Left ventricle myocardium inferior (tissue), 1 donor: ENCODE data around the gene SVOPL. TPM values are rescaled to one million over a fixed set of nuclear protein-coding genes. Genes with fewer than 3 reads are reported as not detected.

Experiments used
- DNase-seq: peaks from one replicate; pipeline ENCODE4 v3.0.0-alpha.2; 2020
- H3K27ac ChIP-seq: fragments of 200-600 bp; replicated peaks from 2 replicates; pipeline ENCODE4 v1.8.0; 2021
- H3K27me3 ChIP-seq: fragments of 200-600 bp; 2 replicates; pipeline ENCODE4 v1.8.0; 2021; ENCODE audit warnings: low read depth
- H3K36me3 ChIP-seq: fragments of 200-600 bp; 2 replicates; pipeline ENCODE4 v1.8.0; 2021
- H3K4me1 ChIP-seq: fragments of 200-600 bp; 2 replicates; pipeline ENCODE4 v1.8.0; 2021
- H3K4me3 ChIP-seq: fragments of 200-600 bp; 2 replicates; pipeline ENCODE4 v1.8.0; 2021; ENCODE audit warnings: mild to moderate bottlenecking, moderate library complexity
- H3K9me3 ChIP-seq: fragments of 200-600 bp; replicated peaks from 2 replicates; pipeline ENCODE4 v1.8.0; 2021
- intact Hi-C: fragments of 100-400 bp; cut with micrococcal nuclease; formaldehyde crosslinking; loops from one replicate; pipeline ENCODE4 v1.11.0; 2022
- total RNA-seq: library from RNA; stranded (reverse); fragmentation: NEBNext Ultra II Directional; extraction: Animal tissue kit (Norgen Biotek cat#: 25700); gene quantifications from one replicate; pipeline ENCODE4 v1.2.1, GENCODE V29; 2021
- TF ChIP-seq, protein P1 (sequence below): fragments of 200-600 bp; IDR thresholded peaks from 2 replicates; pipeline ENCODE4 v1.8.0; 2021; ENCODE audit warnings: antibody characterized with exemption, mild to moderate bottlenecking, borderline replicate concordance
- donor health status: DM: no; HTN: yes; CAD: no; lungs with severe emphysema.

Gene SVOPL
- total RNA-seq, 1 donor from 2014 or later: not detected

DNA sequence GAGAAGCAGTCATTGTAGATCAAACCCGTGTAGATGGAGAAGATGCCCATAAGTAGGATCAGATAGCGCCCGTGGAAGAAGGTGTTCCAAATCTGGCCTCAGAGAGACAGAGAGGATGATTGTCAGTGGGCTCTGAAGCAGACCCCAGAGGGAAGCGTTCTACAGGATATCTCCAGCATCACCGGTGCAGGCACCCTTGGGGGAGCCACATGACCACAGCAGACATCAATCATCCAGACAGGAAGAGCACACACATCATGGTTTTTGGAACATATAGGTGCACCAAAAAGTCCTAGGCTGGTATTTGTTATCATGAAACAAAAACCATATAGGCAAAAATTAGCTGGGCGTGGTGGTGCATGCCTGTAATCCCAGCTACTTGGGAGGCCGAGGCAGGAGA is 44.0 kb upstream of the SVOPL start:
- Histone ChIP-seq H3K9me3 (no peaks in the 10 kb centered on the region), H3K36me3 (no peaks in the 10 kb centered on the region), H3K27ac (no peak overlapping the region), H3K4me1 (no peaks in the 10 kb centered on the region), H3K27me3 (no peaks in the 10 kb centered on the region), H3K4me3 (no peak overlapping the region)
- DNase-seq: no peak
- intact Hi-C loops: no loop called here
- TF ChIP-seq, protein P1, sequence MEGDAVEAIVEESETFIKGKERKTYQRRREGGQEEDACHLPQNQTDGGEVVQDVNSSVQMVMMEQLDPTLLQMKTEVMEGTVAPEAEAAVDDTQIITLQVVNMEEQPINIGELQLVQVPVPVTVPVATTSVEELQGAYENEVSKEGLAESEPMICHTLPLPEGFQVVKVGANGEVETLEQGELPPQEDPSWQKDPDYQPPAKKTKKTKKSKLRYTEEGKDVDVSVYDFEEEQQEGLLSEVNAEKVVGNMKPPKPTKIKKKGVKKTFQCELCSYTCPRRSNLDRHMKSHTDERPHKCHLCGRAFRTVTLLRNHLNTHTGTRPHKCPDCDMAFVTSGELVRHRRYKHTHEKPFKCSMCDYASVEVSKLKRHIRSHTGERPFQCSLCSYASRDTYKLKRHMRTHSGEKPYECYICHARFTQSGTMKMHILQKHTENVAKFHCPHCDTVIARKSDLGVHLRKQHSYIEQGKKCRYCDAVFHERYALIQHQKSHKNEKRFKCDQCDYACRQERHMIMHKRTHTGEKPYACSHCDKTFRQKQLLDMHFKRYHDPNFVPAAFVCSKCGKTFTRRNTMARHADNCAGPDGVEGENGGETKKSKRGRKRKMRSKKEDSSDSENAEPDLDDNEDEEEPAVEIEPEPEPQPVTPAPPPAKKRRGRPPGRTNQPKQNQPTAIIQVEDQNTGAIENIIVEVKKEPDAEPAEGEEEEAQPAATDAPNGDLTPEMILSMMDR: no peak

DNA sequence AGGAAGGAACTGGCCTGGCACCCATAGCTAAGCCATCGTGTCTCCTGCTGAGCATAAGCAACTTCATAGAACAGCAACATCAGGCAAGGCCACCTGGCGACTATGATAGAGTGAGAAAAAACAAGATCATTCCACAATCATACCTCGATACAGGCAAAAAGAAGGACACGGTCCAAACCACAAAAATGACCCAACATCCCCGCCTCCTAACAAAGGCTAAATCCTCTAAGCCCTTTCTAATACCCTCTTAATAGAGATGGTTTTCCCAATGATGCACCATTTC is 40.2 kb upstream of the SVOPL start:
- Histone ChIP-seq H3K27me3 (no peaks in the 10 kb centered on the region), H3K36me3 (no peaks in the 10 kb centered on the region), H3K9me3 (no peaks in the 10 kb centered on the region), H3K27ac (no peak overlapping the region), H3K4me3 (no peak overlapping the region), H3K4me1 (no peaks in the 10 kb centered on the region)
- TF ChIP-seq, protein P1: no peak
- no peak for DNase-seq
- intact Hi-C loops: no loop called here

DNA sequence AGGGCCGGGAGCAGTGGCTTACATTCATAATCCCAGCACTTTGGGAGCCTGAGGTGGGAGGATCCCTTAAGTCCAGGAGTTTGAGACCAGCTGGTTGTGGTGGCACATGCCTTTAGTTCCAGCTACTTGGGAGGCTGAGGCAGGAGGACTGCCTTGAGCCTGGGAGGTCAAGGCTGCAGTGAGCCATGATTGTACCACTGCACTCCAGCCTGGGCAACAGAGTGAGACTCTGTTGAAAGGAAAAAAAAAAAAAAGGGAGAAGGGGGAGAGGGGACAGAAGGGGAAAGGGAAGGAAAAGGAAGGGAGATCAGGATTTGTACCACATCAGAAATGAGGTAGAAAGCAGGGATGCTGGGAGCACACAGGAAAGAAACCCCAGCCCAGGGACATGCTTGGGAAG is 38.7 kb upstream of the SVOPL start:
- H3K27me3 ChIP-seq: no peaks in the 10 kb centered on the region
- no peaks in the 10 kb centered on the region for H3K9me3 ChIP-seq
- H3K36me3 ChIP-seq: no peaks in the 10 kb centered on the region
- no peak overlapping the region for H3K27ac ChIP-seq
- H3K4me1 ChIP-seq: no peaks in the 10 kb centered on the region
- H3K4me3 ChIP-seq: no peak overlapping the region
- TF ChIP-seq, protein P1: no peak
- intact Hi-C loops: loop anchor here (5.0 kb wide), 1 partner anchor 578 kb away; no protein-coding TSS in a partner anchor
- no peak for DNase-seq

DNA sequence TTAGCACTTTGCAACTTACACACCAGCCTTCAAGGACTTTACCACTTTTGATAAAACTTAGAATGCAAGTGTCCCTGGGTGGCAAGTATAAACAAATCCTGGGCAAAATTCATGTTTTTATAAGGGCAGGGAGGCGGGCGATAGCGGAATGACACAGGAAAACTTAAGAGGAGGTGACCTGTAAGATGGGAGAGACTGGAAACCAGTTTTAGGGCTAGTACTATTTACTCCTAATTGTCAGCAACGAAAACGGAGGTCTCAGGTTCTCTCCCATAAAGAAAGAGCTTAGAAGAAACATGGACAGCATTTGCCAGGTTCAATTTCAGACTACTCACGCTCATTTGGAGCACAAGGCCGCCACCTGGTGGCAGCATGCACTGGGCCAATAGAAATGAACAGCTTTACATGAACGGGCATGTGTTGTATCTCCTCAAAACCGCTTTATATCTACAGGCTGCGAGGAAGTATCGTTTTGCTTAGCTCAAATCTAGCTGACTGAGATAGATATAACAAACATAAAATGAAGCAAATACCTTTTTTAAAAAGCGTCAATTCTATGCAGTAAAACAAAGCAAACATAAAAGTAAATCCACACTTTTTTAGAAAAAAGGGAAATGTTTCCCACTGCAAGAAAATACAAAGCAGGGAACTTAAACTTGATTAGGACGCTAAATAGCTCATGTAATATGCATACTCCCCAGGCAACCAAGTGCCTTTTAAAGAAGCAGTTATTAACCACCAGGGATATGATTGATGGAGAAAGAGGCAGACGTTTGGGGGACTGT is 37.6 kb upstream of the SVOPL start:
- no peaks in the 10 kb centered on the region for H3K9me3 ChIP-seq
- no peaks in the 10 kb centered on the region for H3K4me1 ChIP-seq
- H3K27me3 ChIP-seq: no peaks in the 10 kb centered on the region
- H3K36me3 ChIP-seq: no peaks in the 10 kb centered on the region
- TF ChIP-seq, protein P1: peak; percentile 92
- peak; percentile 78 for DNase-seq
- H3K4me3 ChIP-seq: no peak overlapping the region
- intact Hi-C loops: loop anchor here (5.0 kb wide), 1 partner anchor 576 kb away; no protein-coding TSS in a partner anchor
- no peak overlapping the region for H3K27ac ChIP-seq

DNA sequence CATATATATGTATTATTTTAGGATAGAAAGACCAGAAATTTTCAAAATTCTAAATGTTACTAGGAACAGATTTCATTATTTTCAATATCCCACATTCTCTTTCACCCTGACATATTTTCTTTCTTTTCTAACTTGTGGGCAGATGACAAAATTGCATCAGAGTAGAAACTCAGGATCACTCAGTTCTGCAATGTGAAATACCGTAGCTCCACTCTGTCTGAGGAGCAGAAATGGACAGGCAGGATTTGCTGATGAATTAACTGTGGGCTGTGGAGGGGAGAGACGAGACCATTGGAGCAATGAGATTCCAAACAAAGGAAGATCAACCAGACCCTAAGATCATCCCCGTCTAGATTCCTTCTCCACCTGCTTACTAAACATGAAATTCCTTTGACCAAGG is 37.0 kb upstream of the SVOPL start:
- no peak overlapping the region for H3K27ac ChIP-seq
- intact Hi-C loops: loop anchor here (5.0 kb wide), 1 partner anchor 576 kb away; no protein-coding TSS in a partner anchor
- no peaks in the 10 kb centered on the region for H3K36me3 ChIP-seq
- H3K4me3 ChIP-seq: no peak overlapping the region
- no peak for DNase-seq
- H3K4me1 ChIP-seq: no peaks in the 10 kb centered on the region
- no peaks in the 10 kb centered on the region for H3K27me3 ChIP-seq
- no peaks in the 10 kb centered on the region for H3K9me3 ChIP-seq
- TF ChIP-seq, protein P1: no peak
